Naive thymus-derived CD4-positive, alpha-beta T cell (primary cell): Measurements from ENCODE around the gene STAT4. TPM values are rescaled to one million over a fixed set of nuclear protein-coding genes. Genes with fewer than 3 reads are reported as not detected.

Experiments
- ATAC-seq: fragments of 150-1000 bp; cut with Tn5 transposase; 2 replicates; pipeline ENCODE4 v1.10.0; 2021; ENCODE audit warnings: mild to moderate bottlenecking, moderate library complexity
- CTCF ChIA-PET: fragments of 350-600 bp; sonication (Branson Sonifier 250); formaldehyde crosslinking; loops from one replicate; lab custom pipeline; 2021; ENCODE audit warnings: antibody characterized with exemption; lab: Charles Lee
- POLR2A ChIA-PET: fragments of 350-600 bp; sonication (Branson Sonifier 250); formaldehyde crosslinking; loops from one replicate; lab custom pipeline; 2021; ENCODE audit warnings: antibody characterized with exemption, inconsistent platforms; lab: Charles Lee
- DNase-seq, 9 donors: peaks; one replicate each; pipeline versions ENCODE4 v3.0.0 to v3.0.0-alpha.2; 2020 to 2022; ENCODE audit warnings: mixed read lengths in 1 of 9
- H3K27ac ChIP-seq: one replicate; pipeline ENCODE4 v1.7.0; 2013; ENCODE audit warnings: mild to moderate bottlenecking, low read depth, low read length, moderate library complexity
- H3K27me3 ChIP-seq, 2 donors: one replicate each; pipeline ENCODE4 v1.7.0; 2013; ENCODE audit warnings: low read length in 2 of 2, mild to moderate bottlenecking in 2 of 2, moderate library complexity in 2 of 2; ENCODE audit not compliant: control insufficient read depth in 2 of 2, insufficient read depth in 2 of 2
- H3K36me3 ChIP-seq, 3 experiments: 1 replicate in 2 of 3; 2 replicates in 1 of 3; pipeline ENCODE4 v1.7.0; 2013; ENCODE audit warnings: low read length in 3 of 3, mild to moderate bottlenecking in 3 of 3, moderate library complexity in 1 of 3; ENCODE audit not compliant: insufficient read depth in 3 of 3, control insufficient read depth in 2 of 3
- H3K4me1 ChIP-seq, 2 donors: one replicate each; pipeline ENCODE4 v1.7.0; 2013; ENCODE audit warnings: low read length in 2 of 2, mild to moderate bottlenecking in 2 of 2, moderate library complexity in 1 of 2; ENCODE audit not compliant: control insufficient read depth in 2 of 2, insufficient read depth in 2 of 2
- H3K4me3 ChIP-seq: 2 replicates; pipeline ENCODE4 v1.7.0; 2013; ENCODE audit warnings: mild to moderate bottlenecking, low read length
- H3K9me3 ChIP-seq, 3 experiments: 1 replicate in 2 of 3; 2 replicates in 1 of 3; pipeline ENCODE4 v1.7.0; 2013; ENCODE audit warnings: low read length in 3 of 3; ENCODE audit not compliant: control insufficient read depth in 2 of 3
- H3K27ac Mint-ChIP-seq, 9 donors: one replicate each; pipeline ENCODE4 v1.8.0; 2020 to 2022; ENCODE audit warnings: mixed read lengths in 9 of 9, mild to moderate bottlenecking in 8 of 9, moderate library complexity in 5 of 9, inconsistent platforms in 2 of 9
- H3K27me3 Mint-ChIP-seq, 5 donors: one replicate each; pipeline ENCODE4 v1.8.0; 2021 to 2022; ENCODE audit warnings: mixed read lengths in 5 of 5, mild to moderate bottlenecking in 1 of 5
- H3K36me3 Mint-ChIP-seq, 5 donors: one replicate each; pipeline ENCODE4 v1.8.0; 2020 to 2022; ENCODE audit warnings: mixed read lengths in 5 of 5, mild to moderate bottlenecking in 3 of 5, inconsistent platforms in 1 of 5
- H3K4me1 Mint-ChIP-seq, 7 donors: one replicate each; pipeline ENCODE4 v1.8.0; 2020 to 2022; ENCODE audit warnings: mixed read lengths in 7 of 7, mild to moderate bottlenecking in 3 of 7, inconsistent platforms in 1 of 7
- H3K4me3 Mint-ChIP-seq, 10 donors: one replicate each; pipeline ENCODE4 v1.8.0; 2020 to 2022; ENCODE audit warnings: mild to moderate bottlenecking in 10 of 10, mixed read lengths in 10 of 10, moderate library complexity in 6 of 10, inconsistent platforms in 2 of 10
- H3K9me3 Mint-ChIP-seq, 11 donors: one replicate each; pipeline ENCODE4 v1.8.0; 2020 to 2022; ENCODE audit warnings: mixed read lengths in 11 of 11, mild to moderate bottlenecking in 4 of 11, inconsistent platforms in 1 of 11, moderate library complexity in 1 of 11
- intact Hi-C, 2 donors: fragments of 100-400 bp; cut with micrococcal nuclease; formaldehyde crosslinking; loops; one replicate each; pipeline ENCODE4 v1.15.1; 2023
- polyA plus RNA-seq, 2 donors: library from polyadenylated mRNA; unstranded; fragments of 300-500 nt; fragmentation: Illumina TruSeq; gene quantifications; one replicate each; pipeline ENCODE4 v1.2.3, GENCODE V29; 2021
- total RNA-seq, 6 experiments: library from RNA in 5 of 6; stranded (reverse) in 5 of 6; gene quantifications; 1 replicate in 5 of 6; 2 replicates in 1 of 6; pipeline ENCODE4 v1.2.3 and lab custom pipeline; 2021 to 2026

STAT4 gene
- 100 to 1,000 TPM; 106 to 132 (median 122) TPM for total RNA-seq
- polyA plus RNA-seq: 10 to 100 TPM; 52.4 to 78.2 TPM
- total RNA-seq (lab: John Stamatoyannopoulos, UW): 176 reads per million, percentile 92 among the genes with 10 or more reads in this experiment

- intact Hi-C loops: loop anchor here (1.0 to 10.0 kb wide), 20 partner anchors 36 to 1490 kb away; partner anchors contain the start of genes GLS (in 2 of the 2), NAB1 (in 2 of the 2), NEMP2 (in 2 of the 2) and ASNSD1 (in 1 of the 2)
- Mint-ChIP-seq H3K36me3 (peaks cover 14 to 24% (median 19%) of the 10 kb centered on the region in 5 donors), H3K9me3 (no peaks in the 10 kb centered on the region), H3K4me1 (peaks cover 33 to 70% (median 55%) of the 10 kb centered on the region in 7 donors), H3K4me3 (peak within 1 kb of the TSS; percentile 87 to 99 (median 95)), H3K27me3 (no peaks in the 10 kb centered on the region), H3K27ac (peak within 1 kb of the TSS; percentile 89 to 99 (median 95))
- peak; percentile 55 to 92 (median 84) for DNase-seq
- no peaks in the 10 kb centered on the region for H3K27me3 ChIP-seq
- no peaks in the 10 kb centered on the region for H3K9me3 ChIP-seq
- ChIA-PET CTCF (interaction anchor here (0.7 to 14.2 kb wide), 5 partner anchors 86 to 301 kb away, joined by 3 to 488 read pairs (median 3); partner anchors contain the start of gene STAT1), POLR2A (interaction anchor here (0.6 to 7.1 kb wide), 26 partner anchors 10 to 1570 kb away, joined by 3 to 92 read pairs (median 4); partner anchors contain the start of genes NABP1, SLC40A1 and STAT1)
- peak within 1 kb of the TSS; percentile 98 for H3K27ac ChIP-seq
- peaks cover 5 to 20% (median 17%) of the 10 kb centered on the region in 3 experiments for H3K36me3 ChIP-seq
- peak; percentile 91 for ATAC-seq
- peak within 1 kb of the TSS; percentile 96 for H3K4me3 ChIP-seq
- H3K4me1 ChIP-seq: peaks cover 33 to 57% of the 10 kb centered on the region in 2 donors
These were observed at the start of gene STAT4 for GRCh38 chr2:191150600-191151330. TSS of gene STAT4 (minus strand) at chr2:191150994. CDS start at chr2:191148203, 2,791 bp downstream.

- no peak overlapping the region for H3K4me3 Mint-ChIP-seq
- Histone ChIP-seq H3K4me3 (no peak overlapping the region), H3K9me3 (no peaks in the 10 kb centered on the region), H3K4me1 (peaks cover 14 to 22% of the 10 kb centered on the region in 2 donors), H3K27ac (no peak overlapping the region), H3K36me3 (no peaks in the 10 kb centered on the region), H3K27me3 (no peaks in the 10 kb centered on the region)
- no peak for ATAC-seq
- H3K27ac Mint-ChIP-seq: no peak overlapping the region
- no peaks in the 10 kb centered on the region for H3K27me3 Mint-ChIP-seq
- H3K4me1 Mint-ChIP-seq: peaks cover 14 to 56% (median 35%) of the 10 kb centered on the region in 7 donors
- intact Hi-C loops: loop anchor here in 1 of 2 donors (5.0 kb wide), 4 partner anchors 33 to 477 kb away; partner anchors contain the start of gene NABP1
- H3K9me3 Mint-ChIP-seq: peaks cover 0 to 16% (median 0%) of the 10 kb centered on the region in 11 donors
- H3K36me3 Mint-ChIP-seq: peaks cover 0 to 41% (median 0%) of the 10 kb centered on the region in 5 donors
- ChIA-PET POLR2A (no interaction called here), CTCF (interaction anchor here (0.6 kb wide), 1 partner anchor 370 kb away, joined by 6 read pairs; no protein-coding TSS in a partner anchor)
- DNase-seq: no peak
These were observed 49.2 kb upstream of the STAT4 start for GRCh38 chr2:191199929-191200512.

- no peaks in the 10 kb centered on the region for H3K27me3 ChIP-seq
- no peak overlapping the region for H3K4me3 ChIP-seq
- intact Hi-C loops: no loop called here
- Mint-ChIP-seq H3K9me3 (peaks cover 0 to 19% (median 0%) of the 10 kb centered on the region in 11 donors), H3K27me3 (no peaks in the 10 kb centered on the region), H3K27ac (peak overlapping the region in 1 of 9 donors; percentile 12), H3K36me3 (peaks cover 0 to 44% (median 0%) of the 10 kb centered on the region in 5 donors), H3K4me1 (peaks cover 17 to 63% (median 40%) of the 10 kb centered on the region in 7 donors), H3K4me3 (no peak overlapping the region)
- no peaks in the 10 kb centered on the region for H3K9me3 ChIP-seq
- H3K4me1 ChIP-seq: peaks cover 25 to 30% of the 10 kb centered on the region in 2 donors
- no peak overlapping the region for H3K27ac ChIP-seq
- ATAC-seq: no peak
- ChIA-PET POLR2A (no interaction called here), CTCF (interaction anchor here (0.6 kb wide), 1 partner anchor 344 kb away, joined by 4 read pairs; no protein-coding TSS in a partner anchor)
- no peaks in the 10 kb centered on the region for H3K36me3 ChIP-seq
- DNase-seq: no peak
These were observed 47.5 kb upstream of the STAT4 start for GRCh38 chr2:191198271-191198670.

GRCh38 chr2:191197096-191197495 lies 46.3 kb upstream of the STAT4 start:
- intact Hi-C loops: no loop called here
- Histone ChIP-seq H3K4me3 (no peak overlapping the region), H3K27ac (no peak overlapping the region), H3K27me3 (no peaks in the 10 kb centered on the region), H3K4me1 (peaks cover 25 to 27% of the 10 kb centered on the region in 2 donors), H3K36me3 (no peaks in the 10 kb centered on the region), H3K9me3 (no peaks in the 10 kb centered on the region)
- peaks cover 0 to 45% (median 0%) of the 10 kb centered on the region in 5 donors for H3K36me3 Mint-ChIP-seq
- DNase-seq (no peak), ATAC-seq (no peak)
- POLR2A ChIA-PET: no interaction called here
- no peak overlapping the region for H3K4me3 Mint-ChIP-seq
- CTCF ChIA-PET: no interaction called here
- no peak overlapping the region for H3K27ac Mint-ChIP-seq
- H3K9me3 Mint-ChIP-seq: peaks cover 0 to 20% (median 0%) of the 10 kb centered on the region in 11 donors
- no peaks in the 10 kb centered on the region for H3K27me3 Mint-ChIP-seq
- peaks cover 11 to 61% (median 40%) of the 10 kb centered on the region in 7 donors for H3K4me1 Mint-ChIP-seq

- Mint-ChIP-seq H3K9me3 (peaks cover 0 to 27% (median 9%) of the 10 kb centered on the region in 11 donors), H3K27ac (peak overlapping the region; percentile 74 to 93 (median 88)), H3K4me3 (peak overlapping the region in 5 of 10 donors; percentile 28 to 61 (median 47)), H3K27me3 (no peaks in the 10 kb centered on the region), H3K36me3 (peaks cover 4 to 50% (median 5%) of the 10 kb centered on the region in 5 donors), H3K4me1 (peaks cover 13 to 65% (median 56%) of the 10 kb centered on the region in 7 donors)
- ChIA-PET CTCF (interaction anchor here (1.2 kb wide), 1 partner anchor 143 kb away, joined by 6 read pairs; no protein-coding TSS in a partner anchor), POLR2A (interaction anchor here (1.0 to 2.6 kb wide), 3 partner anchors 9 to 483 kb away, joined by 3 to 8 read pairs (median 3); partner anchors contain the start of gene NABP1)
- Histone ChIP-seq H3K4me3 (no peak overlapping the region), H3K27me3 (no peaks in the 10 kb centered on the region), H3K4me1 (peaks cover 25 to 27% of the 10 kb centered on the region in 2 donors), H3K36me3 (no peaks in the 10 kb centered on the region), H3K9me3 (peaks cover 0 to 9% (median 4%) of the 10 kb centered on the region in 3 experiments), H3K27ac (peak overlapping the region; percentile 43)
- DNase-seq (no peak), ATAC-seq (no peak)
- intact Hi-C loops: loop anchor here in 1 of 2 donors (2.0 kb wide), 1 partner anchor 50 kb away; the partner anchor contains the start of gene MYO1B
These were observed 44.2 kb upstream of the STAT4 start for GRCh38 chr2:191195021-191195420.
